Measurements from ENCODE around the gene EIF4G3.

GRCh38 chr1:21030181-21030580 is 146.5 kb downstream of the EIF4G3 start:
- no peak for TF ChIP-seq POLR2AphosphoS5 (IDR thresholded peaks at IDR 0.05; ENCODE audit: low read depth, low read length)
- no peak for TF ChIP-seq POLR2A (IDR thresholded peaks at IDR 0.05; ENCODE audit: low read depth, low read length)
- TF ChIP-seq TAF1 (IDR thresholded peaks at IDR 0.05; ENCODE audit: borderline replicate concordance, low read depth, low read length) = no peak
